Activated CD8-positive, alpha-beta memory T cell treated with anti-CD3 and anti-CD28 coated beads for 1 hour (primary cell): ENCODE results near the gene FIBP.

Experiments
- DNase-seq, 2 donors: peaks; one replicate each; pipeline ENCODE4 v3.0.0-alpha.2; 2020; ENCODE audit warnings: low read depth in 1 of 2; ENCODE audit errors: extremely low read depth in 1 of 2

The FIBP gene

GRCh38 chr11:65871811-65872548, 16.3 kb downstream of the FIBP start:
- no peak for DNase-seq

DNA sequence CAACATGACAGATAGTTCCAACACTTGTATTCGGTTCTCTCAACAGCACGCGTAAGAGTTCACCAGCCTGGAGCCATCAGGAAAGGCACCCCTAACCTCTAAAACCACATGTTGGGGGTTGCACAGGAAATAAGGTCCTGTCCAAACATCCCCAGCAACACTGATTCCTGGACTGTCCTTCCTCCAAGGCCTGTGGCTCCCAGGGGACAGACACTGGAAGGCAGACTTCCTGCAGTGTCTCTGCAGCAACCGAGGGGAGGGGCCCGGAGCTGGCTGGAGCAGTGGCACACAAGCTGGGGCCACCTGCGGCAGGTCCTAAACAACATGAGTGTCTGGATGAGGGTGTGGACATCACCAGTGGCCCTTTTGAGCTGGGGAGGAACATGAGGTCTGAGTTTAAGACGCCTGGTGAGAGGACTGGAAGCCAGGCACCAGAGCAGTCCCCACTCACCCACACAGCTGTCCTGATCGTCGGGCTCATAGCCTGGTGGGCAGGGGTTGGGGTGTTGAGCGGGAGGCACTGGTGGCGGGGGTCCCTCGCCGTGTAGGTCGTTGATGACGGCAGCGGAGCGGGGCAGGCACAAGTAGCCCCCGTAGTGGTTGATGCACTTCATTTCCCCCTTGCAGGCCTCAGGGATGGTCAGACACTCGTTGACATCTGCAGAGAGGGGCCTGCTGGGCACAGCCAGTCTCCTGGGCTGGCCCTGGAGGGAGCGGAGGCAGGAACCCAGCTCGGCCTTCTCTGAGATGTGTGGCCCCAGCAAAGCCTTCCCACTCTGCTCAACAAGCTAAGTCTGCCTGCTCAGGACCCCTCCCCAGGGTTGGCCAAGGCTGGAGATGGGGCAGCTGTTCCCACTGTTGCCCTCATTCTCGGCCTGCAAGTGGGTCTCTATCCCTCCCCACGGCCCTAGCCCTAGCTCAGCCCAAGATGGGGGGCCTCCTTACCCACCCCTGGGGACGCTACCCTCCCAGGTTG, 17.3 kb downstream of the FIBP start:
- no peak for DNase-seq

- no peak for DNase-seq
These were observed 18.0 kb downstream of the FIBP start for GRCh38 chr11:65870307-65870658.

- no peak for DNase-seq
These were observed 18.5 kb downstream of the FIBP start for GRCh38 chr11:65869643-65870306.

DNA sequence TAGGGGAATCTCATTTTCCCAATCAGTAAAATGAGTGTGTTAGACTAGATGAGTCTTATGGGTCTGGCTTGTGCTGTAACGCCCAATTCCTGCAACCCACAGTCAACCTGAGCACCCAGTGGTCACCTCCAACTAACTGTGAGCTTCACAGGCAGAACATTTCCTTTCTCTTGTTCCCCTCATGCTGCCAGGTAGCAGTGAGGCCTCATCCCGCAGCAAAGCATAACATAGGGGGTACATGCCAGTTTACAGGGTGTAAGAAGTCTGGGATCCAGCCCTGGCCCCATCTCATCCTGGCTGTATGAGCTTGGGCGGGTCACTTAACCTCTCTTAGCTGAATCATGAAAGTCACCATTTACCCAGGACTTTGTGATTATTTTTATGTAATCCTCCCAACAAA, 19.4 kb downstream of the FIBP start:
- DNase-seq: no peak

- no peak for DNase-seq
These were observed 20.1 kb downstream of the FIBP start for GRCh38 chr11:65868076-65868667.

GRCh38 chr11:65867284-65868071, 20.8 kb downstream of the FIBP start:
- DNase-seq: no peak

GRCh38 chr11:65866509-65867283, 21.6 kb downstream of the FIBP start:
- DNase-seq: no peak

- DNase-seq: no peak
These were observed 22.6 kb downstream of the FIBP start for GRCh38 chr11:65865550-65866172.

- no peak for DNase-seq
These were observed 23.4 kb downstream of the FIBP start for GRCh38 chr11:65864706-65865471.

DNA sequence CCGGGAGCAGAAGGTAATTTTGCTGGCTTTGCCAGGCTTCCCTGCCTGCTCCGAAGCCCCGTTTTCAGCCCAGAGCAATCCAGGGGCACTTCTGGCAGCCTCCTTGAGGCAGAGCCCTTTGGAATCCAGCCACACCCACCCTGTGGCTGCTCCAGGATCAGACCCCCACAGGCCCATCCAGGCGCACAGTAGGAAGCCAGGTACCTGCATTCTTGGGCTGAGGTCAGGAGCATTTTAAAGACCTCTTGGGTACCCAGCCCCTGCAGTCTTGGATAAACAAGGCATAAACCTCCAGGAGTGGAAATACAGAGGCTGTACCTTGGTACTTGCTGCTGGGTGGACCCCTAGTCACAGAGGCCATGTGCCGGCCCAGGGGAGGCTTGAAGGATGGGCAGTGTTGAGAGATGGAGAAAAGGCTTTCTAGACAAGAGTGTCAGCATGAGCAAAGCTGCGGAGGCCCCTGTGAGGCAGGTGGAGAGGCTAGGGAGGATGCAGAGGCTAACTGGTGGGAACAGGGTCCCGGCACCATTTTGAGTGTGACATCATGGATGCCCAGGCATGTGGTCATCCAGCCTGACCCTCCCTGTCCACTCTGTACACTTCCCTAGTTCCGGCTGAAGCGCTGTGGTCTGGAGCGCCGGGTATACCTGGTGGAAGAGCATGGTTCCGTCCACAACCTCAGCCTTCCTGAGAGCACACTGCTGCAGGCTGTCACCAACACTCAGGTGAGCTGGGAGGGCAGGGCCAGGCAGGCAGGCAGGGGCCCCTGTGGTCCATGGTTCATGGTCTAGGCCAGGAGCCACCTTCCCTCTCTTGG, 24.2 kb downstream of the FIBP start:
- no peak for DNase-seq

GRCh38 chr11:65862941-65863888, 25.1 kb downstream of the FIBP start:
- DNase-seq: no peak

DNA sequence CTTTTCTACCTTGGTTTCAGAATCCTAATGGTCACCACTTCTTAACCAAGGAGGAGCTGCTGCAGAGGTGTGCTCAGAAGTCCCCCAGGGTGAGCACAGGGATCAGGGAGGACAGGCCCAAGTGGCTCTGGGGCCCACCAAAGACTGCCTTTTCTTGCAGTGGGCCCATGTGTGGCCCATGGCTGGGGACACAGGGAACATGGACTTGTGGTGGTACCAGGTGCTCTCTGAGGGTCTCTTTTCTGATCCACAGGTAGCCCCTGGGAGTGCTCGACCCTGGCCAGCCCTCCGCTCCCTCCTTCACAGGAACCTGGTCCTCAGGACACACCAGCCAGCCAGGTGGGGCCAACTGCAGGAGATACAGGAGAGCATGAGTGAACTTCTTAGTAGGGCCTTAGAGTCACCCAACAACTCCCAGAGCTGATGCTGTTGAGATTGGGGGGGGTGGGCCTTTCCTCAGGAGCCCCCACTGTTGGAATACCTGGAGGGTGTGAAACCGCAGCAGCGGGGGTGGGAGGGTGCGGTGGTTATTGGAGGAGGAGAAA, 26.0 kb downstream of the FIBP start:
- no peak for DNase-seq

- no peak for DNase-seq
These were observed 26.6 kb downstream of the FIBP start for GRCh38 chr11:65861533-65862183.

DNA sequence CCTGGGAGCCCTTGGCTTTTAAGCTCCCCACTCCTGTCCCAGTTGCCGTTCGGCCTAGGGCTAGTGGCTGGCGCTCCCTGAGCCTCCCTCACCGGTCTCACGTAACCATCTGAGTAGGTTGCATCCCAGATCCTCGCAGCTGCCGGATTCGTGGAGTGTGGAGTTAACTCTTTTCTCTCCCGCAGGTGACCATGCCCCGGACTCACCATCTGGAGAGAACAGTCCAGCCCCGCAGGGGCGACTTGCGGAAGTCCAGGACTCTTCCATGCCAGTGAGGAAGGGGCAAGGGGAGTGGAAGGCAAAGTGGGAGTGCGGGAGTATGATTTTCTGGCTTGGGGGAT, 27.1 kb downstream of the FIBP start:
- no peak for DNase-seq
